ENCODE results near the gene TESMIN.

TESMIN gene

GRCh38 chr11:68658097-68658496 lies 93.2 kb downstream of the TESMIN start:
- no peak for DNase-seq
